Forelimb muscle (tissue), 1 donor: ENCODE measurements around the gene TMEM97. TPM values are rescaled to one million over a fixed set of nuclear protein-coding genes. Genes with fewer than 3 reads are reported as not detected.
"Not testable (repeated sequence)": the region's sequence is repeated elsewhere in the genome, so short reads cannot be mapped to it uniquely, and the experiment has no call there.

Experiments
- DNase-seq: peaks from one replicate; pipeline ENCODE4 v3.0.0-alpha.2; 2013; ENCODE audit warnings: low read depth
- polyA plus RNA-seq: library from polyadenylated mRNA; unstranded; fragments of 120-200 nt; gene quantifications from one replicate; pipeline ENCODE4 v1.2.1, GENCODE V29; 2013; ENCODE audit not compliant: insufficient read length

Gene TMEM97
- polyA plus RNA-seq, 1 donor = 17.7 TPM

- no peak for DNase-seq
Measured at GRCh38 chr17:28338056-28338768, 19.2 kb downstream of the TMEM97 start.

DNA sequence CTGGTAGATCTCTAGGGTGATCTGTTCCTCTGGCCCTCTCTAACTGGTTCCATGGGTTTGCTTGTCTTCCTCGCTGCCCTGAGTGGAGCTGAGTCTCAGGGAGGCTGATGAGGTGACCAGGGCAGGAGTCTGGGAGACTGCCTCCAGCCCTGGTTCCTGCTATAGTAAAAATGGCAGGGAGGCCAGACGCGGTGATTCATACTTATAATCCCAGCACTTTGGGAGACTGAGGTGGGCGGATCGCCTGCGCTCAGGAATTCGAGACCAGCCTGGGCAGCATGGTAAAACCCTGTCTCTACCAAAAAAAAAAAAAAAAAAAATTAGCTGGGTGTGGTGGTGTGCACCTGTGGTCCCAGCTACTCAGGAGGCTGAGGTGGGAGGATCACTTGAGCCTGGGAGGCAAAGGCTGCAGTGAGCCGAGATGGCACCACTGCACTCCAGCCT is 19.8 kb downstream of the TMEM97 start:
- not testable (repeated sequence) for DNase-seq

GRCh38 chr17:28339431-28339830 is 20.4 kb downstream of the TMEM97 start:
- DNase-seq = no peak

DNA sequence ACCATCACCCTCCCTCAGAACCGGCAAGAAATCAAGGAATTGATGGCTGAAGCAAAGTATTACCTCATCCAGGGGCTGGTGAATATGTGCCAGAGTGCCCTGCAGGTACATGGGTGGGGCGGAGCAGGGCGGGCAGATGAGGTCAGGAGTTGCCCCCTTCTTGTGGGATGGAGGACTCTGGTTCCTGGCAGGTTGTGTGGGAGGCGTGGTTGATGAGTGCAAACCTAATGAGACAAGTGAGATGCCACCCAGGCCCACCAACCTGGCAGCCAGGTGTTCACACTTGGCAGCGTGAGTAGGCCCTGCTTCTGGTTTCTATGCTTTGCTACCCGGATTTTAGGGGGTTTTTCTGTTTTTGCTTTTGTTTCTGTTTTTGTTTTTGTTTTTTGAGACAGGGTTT is 21.4 kb downstream of the TMEM97 start:
- no peak for DNase-seq

GRCh38 chr17:28341516-28341915 is 22.5 kb downstream of the TMEM97 start:
- no peak for DNase-seq

DNA sequence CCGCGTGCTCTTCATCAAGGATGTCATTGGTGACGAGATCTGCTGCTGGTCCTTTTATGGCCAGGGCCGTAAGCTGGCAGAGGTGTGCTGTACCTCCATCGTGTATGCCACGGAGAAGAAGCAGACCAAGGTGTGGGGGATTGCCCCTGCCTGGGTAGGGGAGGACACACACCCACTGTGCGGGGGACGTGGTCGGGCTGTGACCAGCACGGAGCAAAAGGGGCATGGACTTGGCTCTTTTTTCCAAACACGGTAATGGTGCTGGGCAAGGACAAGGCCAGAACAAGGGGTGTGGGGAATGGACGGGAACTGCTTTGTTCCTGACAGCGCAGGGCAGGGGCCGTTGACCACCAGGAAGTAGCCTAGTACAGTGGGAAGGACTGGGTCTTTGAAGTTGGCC is 23.3 kb downstream of the TMEM97 start:
- DNase-seq = no peak

- DNase-seq = no peak
Measured at GRCh38 chr17:28343491-28343932, 24.5 kb downstream of the TMEM97 start.

DNA sequence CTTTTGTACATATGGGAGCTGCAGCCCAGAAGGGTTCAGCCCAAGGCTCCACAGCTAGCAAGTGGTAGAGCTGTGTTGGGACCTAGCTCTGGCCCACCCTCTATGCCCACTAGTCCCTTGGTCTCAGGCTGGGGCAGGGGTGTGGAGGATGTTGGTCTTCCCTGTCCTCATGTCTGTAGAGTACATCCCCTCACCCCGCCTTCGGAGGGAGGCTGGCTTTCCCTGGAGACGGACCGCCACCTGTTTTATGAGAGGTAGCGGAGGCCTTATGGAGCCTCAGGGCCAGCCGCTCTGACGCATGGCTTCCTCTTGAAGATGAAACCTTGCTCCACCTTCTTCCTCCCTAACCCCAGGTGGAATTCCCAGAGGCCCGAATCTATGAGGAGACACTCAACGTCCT is 25.0 kb downstream of the TMEM97 start:
- no peak for DNase-seq

DNA sequence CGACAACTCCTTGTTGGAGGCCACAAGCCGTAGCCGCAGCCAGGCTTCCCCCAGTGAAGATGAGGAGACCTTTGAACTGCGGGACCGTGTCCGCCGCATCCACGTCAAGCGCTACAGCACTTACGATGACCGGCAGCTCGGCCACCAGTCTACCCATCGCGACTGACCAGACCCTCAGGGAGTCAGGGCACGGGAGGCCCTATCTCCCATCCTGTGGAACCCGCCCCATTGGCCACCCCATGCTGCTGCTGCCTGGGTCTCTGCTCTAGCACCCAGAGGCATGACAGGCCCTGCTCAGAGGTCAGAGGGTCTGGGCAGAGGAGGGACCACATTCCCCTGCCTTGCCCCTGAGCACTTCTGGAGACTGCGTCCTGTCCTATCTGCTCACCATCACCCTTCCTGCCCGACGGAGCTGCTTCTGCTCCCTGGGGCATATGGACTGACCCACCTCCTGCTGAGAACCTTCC is 25.5 kb downstream of the TMEM97 start:
- no peak for DNase-seq

DNA sequence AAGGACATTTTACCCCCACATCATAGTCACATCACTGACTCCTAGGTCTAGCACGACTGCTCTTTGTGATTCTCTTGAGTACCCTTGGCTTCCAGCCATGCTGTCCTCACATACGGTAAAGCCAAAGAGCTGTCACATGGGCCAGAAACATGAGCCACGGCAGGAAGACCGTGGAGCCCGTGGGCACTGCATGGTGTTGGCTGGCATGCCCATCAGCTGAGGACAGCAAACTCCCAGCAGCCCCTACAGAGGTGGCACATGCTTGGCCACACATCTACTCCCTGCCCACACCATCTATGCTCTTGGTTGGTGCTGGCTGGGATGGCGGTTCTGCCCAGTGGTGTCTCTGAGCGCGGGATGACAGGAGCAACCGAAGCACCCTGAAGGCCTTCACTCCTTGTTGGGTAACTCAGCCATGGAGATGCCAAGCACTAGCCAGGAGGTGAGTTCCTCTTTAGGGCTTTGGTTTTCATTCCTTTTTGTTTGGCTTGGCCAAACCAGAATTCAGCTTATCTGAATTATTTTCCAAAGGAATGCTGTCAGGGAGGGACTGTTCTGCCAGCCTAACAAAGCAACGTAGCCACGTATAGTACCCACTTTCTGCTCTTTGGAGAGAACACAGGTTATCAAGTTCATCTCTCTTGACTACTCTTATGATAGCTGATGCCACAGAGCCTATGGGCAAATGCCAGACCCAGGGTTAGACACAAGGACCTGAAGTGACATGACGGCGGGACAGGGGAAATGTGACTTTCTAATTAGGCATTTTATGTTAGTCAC is 26.6 kb downstream of the TMEM97 start:
- DNase-seq = no peak

DNA sequence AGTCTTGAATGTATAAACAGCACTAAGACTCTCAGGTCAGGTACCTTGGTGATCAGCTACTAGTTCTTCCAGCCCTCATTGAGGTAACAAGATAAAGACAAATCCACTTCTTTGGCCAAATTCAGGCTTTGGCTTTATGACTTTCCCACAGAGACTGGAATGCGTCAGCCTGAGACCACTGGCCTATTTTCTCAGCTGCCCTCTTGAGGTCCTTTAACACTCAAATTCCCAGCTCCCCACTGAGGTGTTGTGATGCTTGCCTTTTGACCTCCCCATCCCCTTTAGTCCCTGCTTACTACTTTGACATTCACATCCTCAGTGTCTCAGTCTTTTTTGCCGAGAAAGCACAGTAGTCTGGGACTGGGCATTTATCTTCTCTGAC is 27.2 kb downstream of the TMEM97 start:
- DNase-seq = no peak

DNA sequence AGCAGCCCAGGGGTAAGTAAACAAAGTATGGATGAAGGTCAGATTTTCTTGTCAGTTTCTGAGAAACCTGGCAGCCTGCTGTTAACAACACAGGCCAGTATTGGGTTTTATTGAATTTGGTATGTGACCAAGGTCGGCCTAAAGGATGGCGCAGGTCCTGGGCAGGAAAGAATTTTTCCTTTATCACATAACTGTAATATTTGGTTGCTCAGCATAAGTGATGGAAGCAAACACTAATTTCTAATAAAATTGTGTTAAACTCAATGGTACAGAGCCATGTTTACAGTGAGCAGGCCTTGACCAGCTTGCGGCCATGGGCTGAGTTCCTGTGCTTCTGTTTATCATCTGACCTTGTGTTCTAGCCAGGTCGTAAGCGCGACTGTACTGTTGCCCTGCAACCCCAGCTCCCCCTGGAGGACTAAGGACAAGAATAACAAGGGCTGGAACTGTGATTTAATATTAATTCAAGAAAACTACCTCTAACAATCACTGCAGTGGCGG is 27.8 kb downstream of the TMEM97 start:
- DNase-seq = no peak

GRCh38 chr17:28347261-28347891 is 28.4 kb downstream of the TMEM97 start:
- DNase-seq = no peak

DNA sequence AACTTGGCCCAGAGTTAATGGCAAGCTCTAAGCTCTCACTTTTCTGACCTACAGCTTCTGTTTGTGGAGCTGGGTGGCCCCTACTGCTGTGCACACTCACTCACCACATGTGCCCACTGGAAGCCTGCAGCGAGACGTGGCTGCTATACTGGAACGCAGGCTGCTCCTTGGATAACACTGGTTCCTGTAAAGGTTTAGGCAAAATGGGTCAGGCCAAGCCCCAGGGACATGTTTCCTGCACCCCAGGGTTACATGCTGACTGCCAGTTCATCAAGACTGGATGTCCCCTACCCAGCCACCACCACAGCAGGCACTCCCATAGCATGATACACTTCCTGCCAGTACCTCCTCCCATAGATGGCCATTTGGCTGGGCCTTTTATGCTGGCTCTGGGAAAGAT is 30.0 kb downstream of the TMEM97 start:
- DNase-seq = no peak

GRCh38 chr17:28350271-28350670 is 31.3 kb downstream of the TMEM97 start:
- DNase-seq = no peak

- DNase-seq = peak; percentile 83
Measured at GRCh38 chr17:28357061-28357900, 38.3 kb downstream of the TMEM97 start, which contains the start of gene POLDIP2. POLDIP2 (minus strand) TSS chr17:28357527; CDS start chr17:28357448, 79 bp downstream.

- no peak for DNase-seq
Measured at GRCh38 chr17:28357901-28358197, 38.8 kb downstream of the TMEM97 start.

DNA sequence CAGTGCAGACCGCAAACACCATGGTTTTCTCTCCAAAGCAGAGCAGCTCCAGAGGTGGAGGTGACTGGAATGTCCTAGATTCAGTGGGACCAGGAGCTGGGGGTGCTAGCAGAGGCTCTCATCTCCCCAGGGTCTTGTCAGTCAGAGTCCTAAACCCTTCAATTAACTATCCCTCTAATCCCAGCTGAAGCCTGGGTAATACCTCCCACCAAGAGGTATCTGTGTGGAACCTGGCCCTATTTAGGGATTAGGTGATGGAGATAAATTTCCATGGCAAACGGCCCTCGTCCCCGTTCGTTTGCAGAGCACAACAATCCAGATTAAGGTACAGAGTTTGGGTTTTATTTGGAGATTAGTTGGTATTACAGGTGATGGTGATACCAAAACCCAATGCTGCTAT is 44.2 kb downstream of the TMEM97 start:
- DNase-seq = no peak

- DNase-seq = no peak
Measured at GRCh38 chr17:28363776-28364650, 45.0 kb downstream of the TMEM97 start.

DNA sequence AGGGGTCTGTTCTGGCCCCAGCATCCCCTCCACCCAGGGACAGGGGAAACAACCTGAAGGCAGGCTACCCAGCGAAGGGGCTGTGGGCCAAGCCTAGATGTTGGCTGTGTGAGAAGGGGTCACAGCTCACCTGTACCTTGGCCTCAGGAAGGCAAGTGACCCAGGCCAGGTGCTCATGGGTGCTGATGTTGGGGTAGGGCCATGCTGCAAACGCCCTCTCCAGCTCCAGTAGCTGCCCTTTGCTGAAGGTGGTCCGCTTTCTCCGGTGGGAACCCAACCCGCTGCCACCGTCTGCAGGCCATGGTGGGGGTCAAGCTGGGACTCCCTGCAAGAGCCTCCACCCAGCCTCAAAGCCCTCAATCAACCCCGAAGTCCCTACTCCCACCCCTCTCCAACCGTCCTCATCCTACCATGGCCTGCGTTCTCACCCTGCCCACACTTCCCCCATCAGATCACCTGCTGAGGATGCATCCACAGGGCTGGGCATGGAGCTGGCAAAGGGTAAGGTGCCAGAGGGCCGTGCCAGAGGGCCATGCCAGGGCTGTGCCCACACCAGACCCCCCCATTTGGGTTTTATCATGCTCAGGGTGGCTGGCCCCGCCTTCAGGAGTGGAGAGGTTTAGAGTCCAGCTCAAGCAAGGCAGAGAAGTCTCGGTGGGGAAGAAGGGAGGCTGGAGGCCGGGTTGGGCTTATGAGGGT is 45.8 kb downstream of the TMEM97 start, which contains the start of gene SEBOX:
TSS of gene SEBOX (minus strand) at position 535 of the 699 bp plus-strand sequence. CDS start at position 487, 48 bp downstream.
- no peak for DNase-seq
